ENCODE measurements around the gene C20orf204. TPM values are rescaled to one million over a fixed set of nuclear protein-coding genes. Genes with fewer than 3 reads are reported as not detected.

The C20orf204 gene
- total and polyA plus RNA-seq, 2 of the 8 experiments (the other 6 are each of a cell fraction or from before 2014, with no cell fraction given) = 0.39 to 0.52 TPM

- no peak for TF ChIP-seq CBX8 (IDR thresholded peaks at IDR 0.05; ENCODE audit: borderline replicate concordance, low read depth, low read length)
- TF ChIP-seq SP4 (IDR thresholded peaks at IDR 0.05; ENCODE audit: low read length) = 0 out of 2 replicates have a peak, but pooled peaks have one; percentile 3
- TF ChIP-seq SRF (IDR thresholded peaks at IDR 0.05; ENCODE audit: low read depth, low read length) = no peak
- no peak for TF ChIP-seq BCL11A (IDR thresholded peaks at IDR 0.05; ENCODE audit: low read depth in 2 of 2, low read length in 2 of 2)
- no peak for TF ChIP-seq CTBP2 (IDR thresholded peaks at IDR 0.05; ENCODE audit: borderline replicate concordance, insufficient read depth, insufficient read length, low read length)
- TF ChIP-seq, protein P1, sequence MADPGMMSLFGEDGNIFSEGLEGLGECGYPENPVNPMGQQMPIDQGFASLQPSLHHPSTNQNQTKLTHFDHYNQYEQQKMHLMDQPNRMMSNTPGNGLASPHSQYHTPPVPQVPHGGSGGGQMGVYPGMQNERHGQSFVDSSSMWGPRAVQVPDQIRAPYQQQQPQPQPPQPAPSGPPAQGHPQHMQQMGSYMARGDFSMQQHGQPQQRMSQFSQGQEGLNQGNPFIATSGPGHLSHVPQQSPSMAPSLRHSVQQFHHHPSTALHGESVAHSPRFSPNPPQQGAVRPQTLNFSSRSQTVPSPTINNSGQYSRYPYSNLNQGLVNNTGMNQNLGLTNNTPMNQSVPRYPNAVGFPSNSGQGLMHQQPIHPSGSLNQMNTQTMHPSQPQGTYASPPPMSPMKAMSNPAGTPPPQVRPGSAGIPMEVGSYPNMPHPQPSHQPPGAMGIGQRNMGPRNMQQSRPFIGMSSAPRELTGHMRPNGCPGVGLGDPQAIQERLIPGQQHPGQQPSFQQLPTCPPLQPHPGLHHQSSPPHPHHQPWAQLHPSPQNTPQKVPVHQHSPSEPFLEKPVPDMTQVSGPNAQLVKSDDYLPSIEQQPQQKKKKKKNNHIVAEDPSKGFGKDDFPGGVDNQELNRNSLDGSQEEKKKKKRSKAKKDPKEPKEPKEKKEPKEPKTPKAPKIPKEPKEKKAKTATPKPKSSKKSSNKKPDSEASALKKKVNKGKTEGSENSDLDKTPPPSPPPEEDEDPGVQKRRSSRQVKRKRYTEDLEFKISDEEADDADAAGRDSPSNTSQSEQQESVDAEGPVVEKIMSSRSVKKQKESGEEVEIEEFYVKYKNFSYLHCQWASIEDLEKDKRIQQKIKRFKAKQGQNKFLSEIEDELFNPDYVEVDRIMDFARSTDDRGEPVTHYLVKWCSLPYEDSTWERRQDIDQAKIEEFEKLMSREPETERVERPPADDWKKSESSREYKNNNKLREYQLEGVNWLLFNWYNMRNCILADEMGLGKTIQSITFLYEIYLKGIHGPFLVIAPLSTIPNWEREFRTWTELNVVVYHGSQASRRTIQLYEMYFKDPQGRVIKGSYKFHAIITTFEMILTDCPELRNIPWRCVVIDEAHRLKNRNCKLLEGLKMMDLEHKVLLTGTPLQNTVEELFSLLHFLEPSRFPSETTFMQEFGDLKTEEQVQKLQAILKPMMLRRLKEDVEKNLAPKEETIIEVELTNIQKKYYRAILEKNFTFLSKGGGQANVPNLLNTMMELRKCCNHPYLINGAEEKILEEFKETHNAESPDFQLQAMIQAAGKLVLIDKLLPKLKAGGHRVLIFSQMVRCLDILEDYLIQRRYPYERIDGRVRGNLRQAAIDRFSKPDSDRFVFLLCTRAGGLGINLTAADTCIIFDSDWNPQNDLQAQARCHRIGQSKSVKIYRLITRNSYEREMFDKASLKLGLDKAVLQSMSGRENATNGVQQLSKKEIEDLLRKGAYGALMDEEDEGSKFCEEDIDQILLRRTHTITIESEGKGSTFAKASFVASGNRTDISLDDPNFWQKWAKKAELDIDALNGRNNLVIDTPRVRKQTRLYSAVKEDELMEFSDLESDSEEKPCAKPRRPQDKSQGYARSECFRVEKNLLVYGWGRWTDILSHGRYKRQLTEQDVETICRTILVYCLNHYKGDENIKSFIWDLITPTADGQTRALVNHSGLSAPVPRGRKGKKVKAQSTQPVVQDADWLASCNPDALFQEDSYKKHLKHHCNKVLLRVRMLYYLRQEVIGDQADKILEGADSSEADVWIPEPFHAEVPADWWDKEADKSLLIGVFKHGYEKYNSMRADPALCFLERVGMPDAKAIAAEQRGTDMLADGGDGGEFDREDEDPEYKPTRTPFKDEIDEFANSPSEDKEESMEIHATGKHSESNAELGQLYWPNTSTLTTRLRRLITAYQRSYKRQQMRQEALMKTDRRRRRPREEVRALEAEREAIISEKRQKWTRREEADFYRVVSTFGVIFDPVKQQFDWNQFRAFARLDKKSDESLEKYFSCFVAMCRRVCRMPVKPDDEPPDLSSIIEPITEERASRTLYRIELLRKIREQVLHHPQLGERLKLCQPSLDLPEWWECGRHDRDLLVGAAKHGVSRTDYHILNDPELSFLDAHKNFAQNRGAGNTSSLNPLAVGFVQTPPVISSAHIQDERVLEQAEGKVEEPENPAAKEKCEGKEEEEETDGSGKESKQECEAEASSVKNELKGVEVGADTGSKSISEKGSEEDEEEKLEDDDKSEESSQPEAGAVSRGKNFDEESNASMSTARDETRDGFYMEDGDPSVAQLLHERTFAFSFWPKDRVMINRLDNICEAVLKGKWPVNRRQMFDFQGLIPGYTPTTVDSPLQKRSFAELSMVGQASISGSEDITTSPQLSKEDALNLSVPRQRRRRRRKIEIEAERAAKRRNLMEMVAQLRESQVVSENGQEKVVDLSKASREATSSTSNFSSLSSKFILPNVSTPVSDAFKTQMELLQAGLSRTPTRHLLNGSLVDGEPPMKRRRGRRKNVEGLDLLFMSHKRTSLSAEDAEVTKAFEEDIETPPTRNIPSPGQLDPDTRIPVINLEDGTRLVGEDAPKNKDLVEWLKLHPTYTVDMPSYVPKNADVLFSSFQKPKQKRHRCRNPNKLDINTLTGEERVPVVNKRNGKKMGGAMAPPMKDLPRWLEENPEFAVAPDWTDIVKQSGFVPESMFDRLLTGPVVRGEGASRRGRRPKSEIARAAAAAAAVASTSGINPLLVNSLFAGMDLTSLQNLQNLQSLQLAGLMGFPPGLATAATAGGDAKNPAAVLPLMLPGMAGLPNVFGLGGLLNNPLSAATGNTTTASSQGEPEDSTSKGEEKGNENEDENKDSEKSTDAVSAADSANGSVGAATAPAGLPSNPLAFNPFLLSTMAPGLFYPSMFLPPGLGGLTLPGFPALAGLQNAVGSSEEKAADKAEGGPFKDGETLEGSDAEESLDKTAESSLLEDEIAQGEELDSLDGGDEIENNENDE (IDR thresholded peaks at IDR 0.05; ENCODE audit: insufficient replicate concordance, low read length) = no peak
- TF ChIP-seq RAD21 (IDR thresholded peaks at IDR 0.05 in 1 of 2, conservative IDR thresholded peaks at IDR 0.05 in 1 of 2; ENCODE audit: low read depth in 2 of 2, low read length in 2 of 2) = peak; percentile 68 to 77
- TF ChIP-seq TCF12 (IDR thresholded peaks at IDR 0.05; ENCODE audit: low read depth, low read length) = 0 out of 2 replicates have a peak, but pooled peaks have one; percentile 30
- TF ChIP-seq CEBPB (IDR thresholded peaks at IDR 0.05; ENCODE audit: low read depth, low read length) = no peak
- TF ChIP-seq, protein P2, sequence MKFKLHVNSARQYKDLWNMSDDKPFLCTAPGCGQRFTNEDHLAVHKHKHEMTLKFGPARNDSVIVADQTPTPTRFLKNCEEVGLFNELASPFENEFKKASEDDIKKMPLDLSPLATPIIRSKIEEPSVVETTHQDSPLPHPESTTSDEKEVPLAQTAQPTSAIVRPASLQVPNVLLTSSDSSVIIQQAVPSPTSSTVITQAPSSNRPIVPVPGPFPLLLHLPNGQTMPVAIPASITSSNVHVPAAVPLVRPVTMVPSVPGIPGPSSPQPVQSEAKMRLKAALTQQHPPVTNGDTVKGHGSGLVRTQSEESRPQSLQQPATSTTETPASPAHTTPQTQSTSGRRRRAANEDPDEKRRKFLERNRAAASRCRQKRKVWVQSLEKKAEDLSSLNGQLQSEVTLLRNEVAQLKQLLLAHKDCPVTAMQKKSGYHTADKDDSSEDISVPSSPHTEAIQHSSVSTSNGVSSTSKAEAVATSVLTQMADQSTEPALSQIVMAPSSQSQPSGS (IDR thresholded peaks at IDR 0.05; ENCODE audit: low read length) = no peak
Observed at GRCh38 chr20:64083378-64083803, 47.4 kb downstream of the C20orf204 start (continued).
